ENCODE data around the gene CHCHD3. TPM values are rescaled to one million over a fixed set of nuclear protein-coding genes. Genes with fewer than 3 reads are reported as not detected.

Gene CHCHD3
- total RNA-seq, 1 donor from 2014 or later = 62.1 TPM

DNA sequence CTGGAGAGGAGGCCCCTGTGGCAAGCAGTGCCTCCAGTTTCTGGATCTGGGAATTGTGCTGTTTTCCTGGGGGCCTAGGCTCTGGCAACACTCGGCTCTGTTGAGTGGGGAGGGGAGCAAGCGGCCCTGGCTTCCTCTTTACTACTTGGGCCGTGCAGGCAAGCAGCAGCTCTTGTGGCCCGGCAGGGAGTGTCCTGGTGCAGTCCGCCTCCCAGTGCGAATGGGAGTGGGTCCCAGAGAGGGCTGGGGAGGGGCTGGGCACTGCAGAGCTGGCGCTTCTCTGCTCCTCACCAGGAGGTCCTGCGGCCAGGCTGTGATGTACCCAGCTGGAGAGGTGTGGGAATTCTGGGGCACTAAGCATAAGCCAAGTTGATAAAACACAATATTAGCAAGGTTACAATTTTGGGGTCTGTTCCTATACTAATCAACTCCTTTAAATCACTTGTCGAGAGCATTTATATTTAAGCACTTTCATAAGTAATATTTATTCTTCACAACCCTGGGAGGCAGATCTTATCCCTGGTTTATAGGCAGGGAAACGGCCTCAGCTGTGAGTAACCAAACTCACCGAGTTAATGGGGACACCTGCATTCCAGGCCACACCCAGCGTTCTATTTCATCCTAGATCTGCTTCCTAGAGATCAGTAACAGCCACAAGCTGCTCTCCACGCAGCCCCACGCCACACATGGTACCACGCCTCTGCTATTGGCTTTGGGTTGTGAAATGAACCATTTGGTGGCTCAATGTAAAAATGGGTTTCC lies 322.2 kb downstream of the CHCHD3 start:
- DNase-seq (ENCODE audit: low read depth) = no peak
- Histone ChIP-seq H3K36me3 (ENCODE audit: control insufficient read depth, insufficient read depth, low read length) (no peaks in the 10 kb centered on the region), H3K27me3 (ENCODE audit: control insufficient read depth, insufficient read depth, low read length) (no peaks in the 10 kb centered on the region), H3K4me3 (ENCODE audit: low read depth, low read length) (no peak overlapping the region)
- no peak for FAIRE-seq
- TF ChIP-seq, protein P1, sequence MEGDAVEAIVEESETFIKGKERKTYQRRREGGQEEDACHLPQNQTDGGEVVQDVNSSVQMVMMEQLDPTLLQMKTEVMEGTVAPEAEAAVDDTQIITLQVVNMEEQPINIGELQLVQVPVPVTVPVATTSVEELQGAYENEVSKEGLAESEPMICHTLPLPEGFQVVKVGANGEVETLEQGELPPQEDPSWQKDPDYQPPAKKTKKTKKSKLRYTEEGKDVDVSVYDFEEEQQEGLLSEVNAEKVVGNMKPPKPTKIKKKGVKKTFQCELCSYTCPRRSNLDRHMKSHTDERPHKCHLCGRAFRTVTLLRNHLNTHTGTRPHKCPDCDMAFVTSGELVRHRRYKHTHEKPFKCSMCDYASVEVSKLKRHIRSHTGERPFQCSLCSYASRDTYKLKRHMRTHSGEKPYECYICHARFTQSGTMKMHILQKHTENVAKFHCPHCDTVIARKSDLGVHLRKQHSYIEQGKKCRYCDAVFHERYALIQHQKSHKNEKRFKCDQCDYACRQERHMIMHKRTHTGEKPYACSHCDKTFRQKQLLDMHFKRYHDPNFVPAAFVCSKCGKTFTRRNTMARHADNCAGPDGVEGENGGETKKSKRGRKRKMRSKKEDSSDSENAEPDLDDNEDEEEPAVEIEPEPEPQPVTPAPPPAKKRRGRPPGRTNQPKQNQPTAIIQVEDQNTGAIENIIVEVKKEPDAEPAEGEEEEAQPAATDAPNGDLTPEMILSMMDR (IDR thresholded peaks at IDR 0.05; ENCODE audit: insufficient read depth, low read length, severe bottlenecking) = no peak

DNA sequence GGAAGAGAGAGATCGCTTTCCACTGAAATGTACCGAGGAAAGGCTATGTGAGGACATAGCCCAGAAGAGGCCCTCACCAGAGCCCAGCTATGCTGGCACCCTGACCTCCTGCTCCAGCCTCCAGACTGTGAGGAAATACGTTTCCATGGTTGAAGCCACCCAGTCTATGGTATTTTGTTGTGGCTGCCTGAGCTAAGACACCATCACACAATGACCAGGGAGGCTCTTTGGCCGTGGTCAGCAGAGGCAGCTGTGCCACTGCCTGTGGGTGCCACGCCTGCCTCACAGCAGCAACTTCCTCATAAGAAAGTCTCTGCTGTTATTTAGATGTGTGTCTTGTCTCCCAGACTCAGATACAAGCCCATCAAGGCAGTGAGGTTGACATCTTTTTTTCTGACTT lies 322.9 kb downstream of the CHCHD3 start:
- Histone ChIP-seq H3K27me3 (ENCODE audit: control insufficient read depth, insufficient read depth, low read length) (no peaks in the 10 kb centered on the region), H3K36me3 (ENCODE audit: control insufficient read depth, insufficient read depth, low read length) (no peaks in the 10 kb centered on the region), H3K4me3 (ENCODE audit: low read depth, low read length) (no peak overlapping the region)
- FAIRE-seq (no peak), DNase-seq (ENCODE audit: low read depth) (no peak)
- TF ChIP-seq, protein P1 (IDR thresholded peaks at IDR 0.05; ENCODE audit: insufficient read depth, low read length, severe bottlenecking) = no peak

DNA sequence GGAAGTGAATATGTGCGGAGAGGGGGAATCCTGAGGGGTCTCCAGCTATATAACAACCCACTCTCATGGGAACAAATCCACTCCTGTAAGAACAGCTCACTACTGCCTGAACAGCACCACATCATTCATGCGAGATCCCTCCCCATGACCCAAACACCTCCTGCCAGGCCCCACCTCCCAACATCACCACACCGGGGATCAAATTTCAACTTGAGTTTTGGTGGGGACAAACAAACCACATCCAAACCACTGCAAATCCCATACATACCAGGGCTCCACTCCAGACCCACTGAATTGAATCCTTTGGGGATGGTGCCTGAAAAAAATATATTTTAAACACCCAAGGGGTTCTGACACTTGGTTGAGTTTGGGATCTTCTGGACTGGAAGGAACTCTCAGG lies 324.1 kb downstream of the CHCHD3 start:
- H3K27me3 ChIP-seq (ENCODE audit: control insufficient read depth, insufficient read depth, low read length) = no peaks in the 10 kb centered on the region
- H3K4me3 ChIP-seq (ENCODE audit: low read depth, low read length) = no peak overlapping the region
- FAIRE-seq (no peak), DNase-seq (ENCODE audit: low read depth) (no peak)
- H3K36me3 ChIP-seq (ENCODE audit: control insufficient read depth, insufficient read depth, low read length) = no peaks in the 10 kb centered on the region
- TF ChIP-seq, protein P1 (IDR thresholded peaks at IDR 0.05; ENCODE audit: insufficient read depth, low read length, severe bottlenecking) = no peak

DNA sequence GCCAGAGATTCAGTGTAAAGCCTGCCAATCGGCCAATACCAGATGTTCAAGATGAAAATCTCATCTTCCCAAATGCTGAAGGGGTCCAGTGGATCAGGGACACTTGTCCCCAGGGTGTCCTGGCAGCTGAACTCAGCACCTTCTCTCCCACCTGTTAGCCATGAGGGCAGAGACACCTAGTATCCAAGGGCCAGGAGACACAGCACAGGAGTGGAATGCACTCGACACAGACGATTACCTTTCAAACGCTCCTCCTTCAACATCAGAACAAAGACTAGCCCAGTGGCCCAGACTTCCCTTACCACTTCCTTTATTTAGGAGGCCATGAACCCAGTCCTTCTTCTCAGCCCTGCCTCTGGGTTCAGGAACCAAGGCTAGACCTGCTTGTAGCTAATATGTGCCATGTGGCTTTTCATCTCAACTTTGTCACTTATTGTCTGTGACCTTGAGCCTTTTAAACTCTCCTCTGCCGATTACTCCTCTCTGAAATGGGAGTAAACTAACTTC lies 325.4 kb downstream of the CHCHD3 start:
- Histone ChIP-seq H3K27me3 (ENCODE audit: control insufficient read depth, insufficient read depth, low read length) (no peaks in the 10 kb centered on the region), H3K4me3 (ENCODE audit: low read depth, low read length) (no peak overlapping the region), H3K36me3 (ENCODE audit: control insufficient read depth, insufficient read depth, low read length) (no peaks in the 10 kb centered on the region)
- TF ChIP-seq, protein P1 (IDR thresholded peaks at IDR 0.05; ENCODE audit: insufficient read depth, low read length, severe bottlenecking) = no peak
- DNase-seq (ENCODE audit: low read depth) (no peak), FAIRE-seq (peak; percentile 28)

DNA sequence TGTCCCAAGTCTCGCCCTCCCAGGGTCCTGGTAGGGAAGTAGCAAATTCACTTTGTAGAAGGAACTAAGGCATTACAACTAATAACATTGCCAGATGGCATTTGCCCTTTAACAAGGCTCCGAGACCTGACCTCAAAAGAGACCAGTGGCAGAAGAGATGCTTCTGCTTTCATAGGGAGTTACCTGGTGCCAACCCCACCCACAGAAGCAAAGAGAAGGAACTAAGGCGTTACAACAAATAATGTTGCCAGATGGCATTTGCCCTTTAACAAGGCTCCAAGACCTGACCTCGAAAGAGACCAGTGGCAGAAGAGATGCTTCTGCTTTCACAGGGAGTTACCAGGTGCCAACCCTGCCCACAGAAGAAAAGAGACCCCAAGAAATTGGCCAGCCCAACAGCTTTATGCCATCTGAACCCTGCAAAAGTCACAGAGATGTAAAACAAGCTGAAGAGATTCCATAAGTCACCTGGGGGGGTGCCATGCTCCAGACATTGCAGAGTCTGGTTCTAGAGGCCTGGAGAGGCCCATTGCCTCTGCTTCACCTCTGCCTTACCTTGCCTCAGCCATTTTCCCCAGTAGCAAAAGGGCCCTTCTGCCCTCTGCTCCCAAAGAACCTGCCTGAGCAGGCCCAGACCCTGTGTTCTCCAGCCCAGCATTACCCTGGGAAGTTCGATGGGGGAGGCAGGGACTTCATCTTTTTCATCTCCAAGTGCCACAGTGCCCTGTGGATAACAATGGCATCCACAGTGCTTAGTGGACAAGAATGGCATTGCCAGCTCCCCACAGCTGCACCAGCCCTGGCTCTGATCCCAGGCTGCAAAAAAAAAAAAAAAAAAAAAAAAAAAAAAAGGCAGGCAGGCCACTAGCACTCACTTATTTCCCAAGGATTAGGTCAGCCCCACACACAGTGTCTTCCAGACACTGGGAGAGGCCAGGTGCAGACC lies 326.1 kb downstream of the CHCHD3 start:
- peaks cover 1% of the 10 kb centered on the region for H3K27me3 ChIP-seq (ENCODE audit: control insufficient read depth, insufficient read depth, low read length)
- DNase-seq (ENCODE audit: low read depth) (no peak), FAIRE-seq (no peak)
- TF ChIP-seq, protein P1 (IDR thresholded peaks at IDR 0.05; ENCODE audit: insufficient read depth, low read length, severe bottlenecking) = no peak
- H3K4me3 ChIP-seq (ENCODE audit: low read depth, low read length) = no peak overlapping the region
- no peaks in the 10 kb centered on the region for H3K36me3 ChIP-seq (ENCODE audit: control insufficient read depth, insufficient read depth, low read length)

Measured in bronchial epithelial cell (primary cell).